Measurements from ENCODE around the gene KDM3B.

- TF ChIP-seq CTCF (IDR thresholded peaks at IDR 0.05) (no peak), POLR2A (IDR thresholded peaks at IDR 0.05) (no peak)
Observed at GRCh38 chr5:138336952-138337684, 15.4 kb upstream of the KDM3B start.
